Parathyroid adenoma (tissue), 2 donors: ENCODE data around the gene TOMM70.

Experiments
- H2AFZ ChIP-seq: fragments of 300-600 bp; sonication (generic); one replicate; pipeline ENCODE4 v1.7.0; 2017; ENCODE audit warnings: antibody characterized with exemption, mild to moderate bottlenecking
- H3K27ac ChIP-seq: fragments of 300-600 bp; sonication (generic); one replicate; pipeline ENCODE4 v1.7.0; 2017
- H3K27me3 ChIP-seq: fragments of 300-600 bp; sonication (generic); one replicate; pipeline ENCODE4 v1.7.0; 2017; ENCODE audit warnings: low read length; ENCODE audit not compliant: control insufficient read depth, insufficient read depth
- H3K36me3 ChIP-seq: fragments of 300-600 bp; sonication (generic); one replicate; pipeline ENCODE4 v1.7.0; 2017; ENCODE audit warnings: low read length; ENCODE audit not compliant: control insufficient read depth, insufficient read depth
- H3K4me1 ChIP-seq: fragments of 300-600 bp; sonication (generic); one replicate; pipeline ENCODE4 v1.7.0; 2017; ENCODE audit warnings: control low read depth
- H3K4me2 ChIP-seq: fragments of 300-600 bp; sonication (generic); one replicate; pipeline ENCODE4 v1.7.0; 2017; ENCODE audit warnings: low read length
- H3K4me3 ChIP-seq: fragments of 300-600 bp; sonication (generic); one replicate; pipeline ENCODE4 v1.7.0; 2017; ENCODE audit warnings: low read depth, low read length
- H3K79me2 ChIP-seq: fragments of 300-600 bp; sonication (generic); one replicate; pipeline ENCODE4 v1.7.0; 2017; ENCODE audit warnings: control low read depth
- H3K9ac ChIP-seq: fragments of 300-600 bp; sonication (generic); one replicate; pipeline ENCODE4 v1.7.0; 2017; ENCODE audit warnings: mild to moderate bottlenecking
- H3K9me3 ChIP-seq: fragments of 300-600 bp; sonication (generic); one replicate; pipeline ENCODE4 v1.7.0; 2017; ENCODE audit warnings: low read length; ENCODE audit not compliant: control insufficient read depth
- TF ChIP-seq, protein P1 (sequence below): fragments of 300-600 bp; sonication (generic); IDR thresholded peaks from one replicate; pipeline ENCODE4 v1.7.0; 2017; ENCODE audit warnings: antibody characterized with exemption, mild to moderate bottlenecking
- donor health status: primary hyperparathyroidism.

Gene TOMM70

GRCh38 chr3:100395679-100396431 lies 5.0 kb downstream of the TOMM70 start:
- no peak overlapping the region for H3K4me3 ChIP-seq
- no peak overlapping the region for H3K9ac ChIP-seq
- no peaks in the 10 kb centered on the region for H3K27me3 ChIP-seq
- no peak overlapping the region for H2AFZ ChIP-seq
- no peaks in the 10 kb centered on the region for H3K36me3 ChIP-seq
- no peaks in the 10 kb centered on the region for H3K9me3 ChIP-seq
- H3K79me2 ChIP-seq = peaks cover 61% of the 10 kb centered on the region
- no peak overlapping the region for H3K27ac ChIP-seq
- no peak overlapping the region for H3K4me2 ChIP-seq
- H3K4me1 ChIP-seq = peaks cover 3% of the 10 kb centered on the region
- TF ChIP-seq, protein P1, sequence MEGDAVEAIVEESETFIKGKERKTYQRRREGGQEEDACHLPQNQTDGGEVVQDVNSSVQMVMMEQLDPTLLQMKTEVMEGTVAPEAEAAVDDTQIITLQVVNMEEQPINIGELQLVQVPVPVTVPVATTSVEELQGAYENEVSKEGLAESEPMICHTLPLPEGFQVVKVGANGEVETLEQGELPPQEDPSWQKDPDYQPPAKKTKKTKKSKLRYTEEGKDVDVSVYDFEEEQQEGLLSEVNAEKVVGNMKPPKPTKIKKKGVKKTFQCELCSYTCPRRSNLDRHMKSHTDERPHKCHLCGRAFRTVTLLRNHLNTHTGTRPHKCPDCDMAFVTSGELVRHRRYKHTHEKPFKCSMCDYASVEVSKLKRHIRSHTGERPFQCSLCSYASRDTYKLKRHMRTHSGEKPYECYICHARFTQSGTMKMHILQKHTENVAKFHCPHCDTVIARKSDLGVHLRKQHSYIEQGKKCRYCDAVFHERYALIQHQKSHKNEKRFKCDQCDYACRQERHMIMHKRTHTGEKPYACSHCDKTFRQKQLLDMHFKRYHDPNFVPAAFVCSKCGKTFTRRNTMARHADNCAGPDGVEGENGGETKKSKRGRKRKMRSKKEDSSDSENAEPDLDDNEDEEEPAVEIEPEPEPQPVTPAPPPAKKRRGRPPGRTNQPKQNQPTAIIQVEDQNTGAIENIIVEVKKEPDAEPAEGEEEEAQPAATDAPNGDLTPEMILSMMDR = no peak

DNA sequence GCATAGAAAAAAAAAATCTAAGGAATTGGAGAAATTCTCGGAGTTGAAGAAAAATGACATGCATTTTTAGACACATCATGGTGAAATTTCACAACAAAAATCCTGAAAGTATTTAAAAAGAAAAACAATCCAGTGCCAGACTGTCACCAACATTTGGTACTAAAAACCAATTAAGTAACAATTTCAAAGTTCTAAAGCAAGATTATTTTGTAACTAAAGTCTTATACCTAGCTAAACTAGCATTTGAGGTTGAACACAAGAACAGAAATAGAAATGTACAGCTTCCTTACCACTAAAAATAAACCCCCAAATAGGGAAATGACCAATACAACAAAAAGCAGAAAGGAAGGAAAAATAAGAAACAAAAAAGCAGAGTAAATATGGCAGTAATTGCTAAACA lies 11.9 kb downstream of the TOMM70 start:
- TF ChIP-seq, protein P1 = no peak
- peaks cover 4% of the 10 kb centered on the region for H3K36me3 ChIP-seq
- H3K4me1 ChIP-seq = peaks cover 3% of the 10 kb centered on the region

DNA sequence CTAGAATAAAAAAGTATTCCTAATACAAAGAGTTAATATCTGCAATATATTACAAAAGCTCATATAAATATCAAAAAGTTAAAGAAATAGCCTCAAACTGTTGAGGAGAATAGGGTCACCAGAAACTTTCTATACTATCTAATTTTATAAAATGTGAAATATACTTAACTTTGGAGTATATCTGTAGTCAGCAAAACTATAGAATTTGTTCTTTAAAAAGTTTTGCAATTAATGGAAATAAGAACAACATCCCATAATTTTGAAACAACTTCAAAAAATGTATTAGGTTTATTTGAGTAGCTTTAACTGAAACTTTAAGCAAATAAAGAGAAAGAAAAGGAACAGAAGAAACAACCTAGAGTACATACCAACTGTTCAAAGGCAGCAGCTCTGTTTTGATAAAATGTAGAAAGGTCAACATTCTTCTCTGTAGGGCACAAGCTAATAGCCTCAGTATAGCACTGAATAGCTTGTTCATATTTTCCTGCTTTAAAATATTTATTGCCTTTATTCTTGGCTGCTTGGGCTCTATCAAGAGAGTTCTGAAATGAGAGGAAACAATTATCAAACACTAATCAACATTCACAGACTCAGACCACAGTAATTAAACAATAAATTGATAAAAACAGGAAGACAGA lies 14.3 kb downstream of the TOMM70 start:
- no peaks in the 10 kb centered on the region for H3K27me3 ChIP-seq
- no peak overlapping the region for H3K4me3 ChIP-seq
- peaks cover 4% of the 10 kb centered on the region for H3K4me1 ChIP-seq
- H3K36me3 ChIP-seq = peaks cover 4% of the 10 kb centered on the region
- H3K4me2 ChIP-seq = no peak overlapping the region
- H2AFZ ChIP-seq = no peak overlapping the region
- TF ChIP-seq, protein P1 = no peak
- no peak overlapping the region for H3K9ac ChIP-seq
- peaks cover 22% of the 10 kb centered on the region for H3K79me2 ChIP-seq
- H3K27ac ChIP-seq = no peak overlapping the region
- no peaks in the 10 kb centered on the region for H3K9me3 ChIP-seq

More for the DNA sequence above, 11.9 kb downstream of the TOMM70 start:
- no peak overlapping the region for H3K9ac ChIP-seq
- no peaks in the 10 kb centered on the region for H3K27me3 ChIP-seq
- no peak overlapping the region for H3K4me2 ChIP-seq
- peaks cover 39% of the 10 kb centered on the region for H3K79me2 ChIP-seq
- no peak overlapping the region for H3K27ac ChIP-seq
- no peaks in the 10 kb centered on the region for H3K9me3 ChIP-seq
- H2AFZ ChIP-seq = no peak overlapping the region
- H3K4me3 ChIP-seq = no peak overlapping the region

DNA sequence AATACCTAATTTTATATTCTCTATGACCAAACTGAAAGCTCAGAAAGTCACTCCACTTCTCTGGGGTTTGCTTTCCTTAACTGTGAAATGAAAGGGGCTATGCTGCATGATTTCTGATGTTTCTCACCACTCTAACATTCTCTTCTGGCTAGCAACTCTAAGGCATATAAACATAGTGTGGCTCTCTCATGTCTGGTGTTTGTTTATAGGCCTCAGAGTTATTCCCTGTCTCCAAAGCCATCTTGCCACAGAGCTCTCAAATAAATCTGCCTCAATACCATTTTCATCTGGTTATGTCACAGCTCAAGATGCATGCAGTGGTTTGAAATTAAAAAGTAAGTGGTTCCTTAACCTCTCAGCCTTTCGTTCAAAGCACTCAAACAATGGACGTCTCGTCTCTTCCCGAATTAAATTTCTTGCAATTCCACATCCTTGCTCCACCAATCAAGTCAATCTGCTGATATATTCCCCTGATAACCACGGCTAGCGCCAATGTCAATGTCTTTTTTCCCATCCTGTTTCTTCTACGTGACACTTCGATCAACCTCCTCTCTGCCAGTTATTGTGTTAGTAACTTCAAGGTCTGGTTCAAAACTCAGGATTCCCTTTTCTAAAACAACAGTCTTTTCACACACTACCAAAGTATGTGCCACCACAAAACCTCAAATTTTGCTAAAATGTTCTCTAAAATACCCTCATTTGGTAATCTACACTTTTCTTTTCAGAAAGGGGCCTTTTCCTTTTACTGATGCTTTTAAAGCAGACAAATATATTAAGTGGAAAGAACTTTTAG lies 16.0 kb downstream of the TOMM70 start:
- Histone ChIP-seq H3K79me2 (peaks cover 14% of the 10 kb centered on the region), H3K36me3 (peaks cover 4% of the 10 kb centered on the region), H3K9me3 (no peaks in the 10 kb centered on the region), H3K27me3 (no peaks in the 10 kb centered on the region), H3K4me2 (no peak overlapping the region), H3K27ac (no peak overlapping the region), H3K4me1 (peaks cover 5% of the 10 kb centered on the region), H2AFZ (no peak overlapping the region), H3K4me3 (no peak overlapping the region), H3K9ac (no peak overlapping the region)
- TF ChIP-seq, protein P1 = no peak
